HepG2 (cell line): Measurements from ENCODE around the gene RAD50. TPM values are rescaled to one million over a fixed set of nuclear protein-coding genes. Genes with fewer than 3 reads are reported as not detected.
A peak's percentile ranks its signal among the peaks of the same experiment; 100 is the strongest.

Experiments used
- ATAC-seq: fragments of 200-7000 bp; cut with Tn5 transposase; 3 replicates; pipeline ENCODE4 v1.9.1; 2020; ENCODE audit warnings: mild to moderate bottlenecking, moderate library complexity
- BruUV-seq: library from RNA; stranded (reverse); fragments of 400-500 nt; replicated peaks from 2 replicates; lab custom pipeline; 2021; lab: Mats Ljungman, UMichigan
- CTCF ChIA-PET: fragments of 300-600 bp; formaldehyde crosslinking; extraction: SDS; loops from one replicate; lab custom pipeline; 2021; ENCODE audit warnings: low total read pairs, inconsistent platforms, low intra/inter-chr PET ratio; lab: Yijun Ruan, JAX
- POLR2A ChIA-PET: fragments of 350-600 bp; sonication (Branson Sonifier 250); formaldehyde crosslinking; loops from one replicate; lab custom pipeline; 2020; ENCODE audit warnings: antibody characterized with exemption, inconsistent platforms; lab: Yijun Ruan, JAX
- DNase-seq: peaks from one replicate; pipeline ENCODE4 v3.0.0-alpha.2; 2015; ENCODE audit warnings: low spot score
- FAIRE-seq: peaks from 3 replicates; lab custom pipeline; 2011; peaks lifted over from hg19 to GRCh38; lab: Jason Lieb, UNC
- H2AFZ ChIP-seq: one replicate; pipeline ENCODE4 v1.6.1; 2011; ENCODE audit warnings: low read length, inconsistent platforms
- H3K27ac ChIP-seq: fragments of 300-600 bp; 3 replicates; pipeline ENCODE4 v1.8.0; 2011; ENCODE audit warnings: mixed run types, mild to moderate bottlenecking, mixed read lengths, low read length, inconsistent platforms; ENCODE audit not compliant: insufficient read depth; ENCODE audit errors: extremely low read length
- H3K27me3 ChIP-seq, 2 experiments: fragments of 200-600 bp in 1 of 2; 2 replicates in 1 of 2; 3 replicates in 1 of 2; pipeline versions ENCODE4 v1.6.0 to v1.8.0; 2011; ENCODE audit warnings: low read length in 2 of 2, mild to moderate bottlenecking in 2 of 2, moderate library complexity in 2 of 2, inconsistent platforms in 1 of 2; ENCODE audit not compliant: insufficient read depth in 2 of 2, control insufficient read depth in 1 of 2
- H3K36me3 ChIP-seq, 2 experiments: fragments of 200-600 bp in 1 of 2; replicated peaks in 1 of 2; 2 replicates in 1 of 2; 3 replicates in 1 of 2; pipeline versions ENCODE4 v1.5.1 to v1.8.0; 2011; ENCODE audit warnings: low read length in 2 of 2, inconsistent platforms in 1 of 2; ENCODE audit not compliant: insufficient read depth in 2 of 2, control insufficient read depth in 1 of 2
- H3K4me1 ChIP-seq: 2 replicates; pipeline ENCODE4 v1.5.1; 2012; ENCODE audit warnings: low read length, inconsistent platforms; ENCODE audit not compliant: insufficient read depth
- H3K4me2 ChIP-seq: 2 replicates; pipeline ENCODE4 v1.6.0; 2011; ENCODE audit warnings: low read depth, low read length, inconsistent platforms
- H3K4me3 ChIP-seq, 3 experiments: fragments of 200-600 bp in 1 of 3; sonication (generic), shearing (Covaris generic) in 1 of 3; replicated peaks in 1 of 3; 2 replicates each; pipeline ENCODE4 v1.5.1; 2011 to 2016; ENCODE audit warnings: low read length in 3 of 3, inconsistent platforms in 2 of 3, low read depth in 2 of 3, mild to moderate bottlenecking in 2 of 3, control low read depth in 1 of 3, mixed read lengths in 1 of 3; ENCODE audit not compliant: insufficient read depth in 1 of 3
- H3K79me2 ChIP-seq: one replicate; pipeline ENCODE4 v1.6.1; 2011; ENCODE audit warnings: low read length, inconsistent platforms; ENCODE audit not compliant: insufficient read depth
- H3K9ac ChIP-seq: 2 replicates; pipeline ENCODE4 v1.6.0; 2011; ENCODE audit warnings: mild to moderate bottlenecking, low read depth, low read length, inconsistent platforms; ENCODE audit not compliant: insufficient read depth
- H3K9me3 ChIP-seq: 2 replicates; pipeline ENCODE4 v1.5.1; 2012; ENCODE audit warnings: mild to moderate bottlenecking, low read length
- H4K20me1 ChIP-seq: 2 replicates; pipeline ENCODE4 v1.6.0; 2011; ENCODE audit warnings: inconsistent platforms, mild to moderate bottlenecking, low read length, moderate library complexity; ENCODE audit not compliant: insufficient read depth
- AKAP8 ChIP-seq: sonication (generic); formaldehyde crosslinking; IDR thresholded peaks from 2 replicates; pipeline ENCODE4 v1.5.1; 2020; ENCODE audit warnings: mild to moderate bottlenecking, missing genetic modification reagents
- EED ChIP-seq: sonication (generic); formaldehyde crosslinking; IDR thresholded peaks from 2 replicates; pipeline ENCODE4 v1.5.0; 2020; ENCODE audit warnings: mild to moderate bottlenecking, missing genetic modification reagents
- RAD21 ChIP-seq: fragments of 450-650 bp; formaldehyde crosslinking; IDR thresholded peaks from 2 replicates; pipeline ENCODE4 v1.5.0; 2020; ENCODE audit warnings: mild to moderate bottlenecking
- SALL1 ChIP-seq: sonication (generic); formaldehyde crosslinking; IDR thresholded peaks from 2 replicates; pipeline ENCODE4 v1.8.0; 2022; ENCODE audit warnings: mild to moderate bottlenecking, missing genetic modification reagents
- SAP130 ChIP-seq: IDR thresholded peaks from 2 replicates; pipeline ENCODE4 v1.6.1; 2016; ENCODE audit warnings: low read depth
- SPEN ChIP-seq: sonication (generic); formaldehyde crosslinking; IDR thresholded peaks from 2 replicates; pipeline ENCODE4 v1.5.1; 2020; ENCODE audit warnings: low read depth, mild to moderate bottlenecking, missing genetic modification reagents
- TBX2 ChIP-seq: sonication (generic); formaldehyde crosslinking; IDR thresholded peaks from 2 replicates; pipeline ENCODE4 v1.5.0; 2020; ENCODE audit warnings: missing genetic modification reagents, mild to moderate bottlenecking, borderline replicate concordance
- ZBTB42 ChIP-seq: sonication (generic); formaldehyde crosslinking; IDR thresholded peaks from 2 replicates; pipeline ENCODE4 v1.5.0; 2020; ENCODE audit warnings: mild to moderate bottlenecking, missing genetic modification reagents
- ZNF772 ChIP-seq: sonication (generic); formaldehyde crosslinking; IDR thresholded peaks from 2 replicates; pipeline ENCODE4 v1.5.0; 2020; ENCODE audit warnings: mild to moderate bottlenecking, missing genetic modification reagents
- WGBS: methylation state at CpG from one replicate; pipeline ENCODE4 v1.1.6; 2017; ENCODE audit warnings: low lambda C conversion rate; 5-methylcytosine and 5-hydroxymethylcytosine counted together
- in situ Hi-C: cut with HindIII; loops from 2 replicates; pipeline ENCODE4 v1.10.0; 2017; ENCODE audit warnings: low pct_unique_long_range_greater_than_20kb; ENCODE audit not compliant: extremely low pct_ligation_motif_present
- intact Hi-C: fragments of 100-400 bp; cut with micrococcal nuclease; formaldehyde crosslinking; loops from one replicate; pipeline ENCODE4 v1.10.0; 2022; ENCODE audit not compliant: unreplicated experiment
- polyA plus RNA-seq, 8 experiments: library from polyadenylated mRNA; depleted of rRNA in 3 of 8; stranded (reverse) in 7 of 8; unstranded in 1 of 8; fragments of >200 nt; fragmentation: Illumina TruSeq in 4 of 8; extraction: Trizol in 4 of 8; gene quantifications; 2 replicates each; pipeline versions ENCODE4 v1.2.1 to v1.2.3, GENCODE V29; 2011 to 2016; ENCODE audit warnings: low read depth in 4 of 8, missing spikeins in 1 of 8, mixed read lengths in 1 of 8; ENCODE audit not compliant: insufficient read depth in 1 of 8
- total RNA-seq, 5 experiments: library from RNA; depleted of rRNA; stranded (reverse); fragments of >200 nt; fragmentation: Illumina TruSeq; extraction: Trizol; gene quantifications; 2 replicates each; pipeline ENCODE4 v1.2.3, GENCODE V29; 2016; ENCODE audit warnings: low read depth in 1 of 5
- TF ChIP-seq, protein P1 (sequence below): sonication (generic); formaldehyde crosslinking; IDR thresholded peaks from 2 replicates; pipeline ENCODE4 v1.4.0; 2020; ENCODE audit warnings: missing genetic modification reagents
- TF ChIP-seq, protein P2 (sequence below): sonication (generic); formaldehyde crosslinking; IDR thresholded peaks from 2 replicates; pipeline ENCODE4 v1.4.0; 2020; ENCODE audit warnings: missing genetic modification reagents, borderline replicate concordance
- TF ChIP-seq, protein P3 (sequence below): sonication (generic); formaldehyde crosslinking; IDR thresholded peaks from 2 replicates; pipeline ENCODE4 v1.5.0; 2020; ENCODE audit warnings: mild to moderate bottlenecking, missing genetic modification reagents
- TF ChIP-seq, protein P4 (sequence below): sonication (generic); formaldehyde crosslinking; IDR thresholded peaks from 2 replicates; pipeline ENCODE4 v1.4.0; 2020; ENCODE audit warnings: low read depth, mild to moderate bottlenecking, missing genetic modification reagents

Gene RAD50
- total and polyA plus RNA-seq, 2 of the 13 experiments (the other 11 are each of a cell fraction or from before 2014, with no cell fraction given): 19.2 to 23.4 TPM

DNA sequence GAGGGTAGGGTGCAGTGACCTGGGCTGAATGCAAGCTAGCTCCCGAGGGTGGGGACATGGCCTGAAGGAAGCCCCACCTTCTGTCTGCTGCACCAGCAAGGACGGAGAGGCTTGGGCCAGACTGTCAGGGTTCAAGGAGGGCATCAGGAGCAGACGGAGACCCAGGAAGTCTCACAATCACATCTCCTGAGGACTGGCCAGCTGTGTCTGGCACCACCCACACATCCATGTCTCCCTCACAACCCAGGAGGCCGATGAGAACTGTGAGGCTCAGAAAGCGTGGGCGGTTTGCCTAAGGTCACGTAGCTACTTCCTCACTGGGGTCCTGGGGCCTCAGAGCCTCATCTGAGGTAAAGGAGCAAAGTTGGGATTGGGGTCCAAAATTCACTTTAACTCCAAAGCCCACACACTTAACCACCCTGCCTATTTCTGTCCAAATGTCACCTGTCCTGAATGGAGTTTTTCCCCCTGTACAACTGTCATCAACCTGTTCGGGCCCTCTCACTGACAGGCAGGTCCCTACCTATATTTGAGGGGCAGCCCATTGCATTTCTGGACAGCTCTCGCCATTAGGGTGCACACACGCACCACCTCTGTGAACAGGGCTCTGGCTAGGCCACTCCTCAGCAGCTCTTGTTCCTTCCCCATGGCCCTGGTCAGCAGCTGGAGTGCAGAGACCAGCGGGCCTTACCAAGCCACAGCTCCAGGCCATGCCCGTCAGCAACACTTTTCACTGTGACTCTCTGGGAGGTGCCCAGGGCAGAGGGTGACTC lies 104.6 kb downstream of the RAD50 start:
- no peak for FAIRE-seq
- Histone ChIP-seq H3K9me3 (no peaks in the 10 kb centered on the region), H3K27me3 (peaks cover 1 to 5% of the 10 kb centered on the region in 2 experiments; a peak in 2 of 5 replicates), H4K20me1 (no peaks in the 10 kb centered on the region), H3K79me2 (no peaks in the 10 kb centered on the region), H3K27ac (no peak overlapping the region), H3K9ac (peak overlapping the region; percentile 61; the same call in 1 of the 2 replicates), H3K36me3 (no peaks in the 10 kb centered on the region), H2AFZ (peak overlapping the region; percentile 80), H3K4me1 (peaks cover 79% of the 10 kb centered on the region), H3K4me3 (peak overlapping the region; percentile 15 to 69 (median 25); a peak in 4 of 6 replicates), H3K4me2 (peak overlapping the region; percentile 89)
- CTCF ChIA-PET: no interaction called here
- intact Hi-C loops (no loop called here), in situ Hi-C loops (loop anchor here (25.0 kb wide), 1 partner anchor 274 kb away; no protein-coding TSS in a partner anchor)
- no TSS peak for BruUV-seq
- ATAC-seq: peak; percentile 74
- WGBS: 7% methylated on average over 7 of the region's 12 CpGs
- no peak for DNase-seq
- POLR2A ChIA-PET: interaction anchor here (1.1 kb wide), 1 partner anchor 9 kb away, joined by 3 read pairs; no protein-coding TSS in a partner anchor
- TF ChIP-seq RAD21 (CRISPR knock-in tag) (peak; percentile 11; the same call in 1 of the 2 replicates), SAP130 (CRISPR knock-in tag) (no peak), AKAP8 (CRISPR knock-in tag) (no peak), SPEN (CRISPR knock-in tag) (0 out of 2 replicates have a peak, but pooled peaks have one; percentile 29), ZBTB42 (CRISPR knock-in tag) (no peak), TBX2 (CRISPR knock-in tag) (peak; percentile 36; the same call in 1 of the 2 replicates), EED (CRISPR knock-in tag) (0 out of 2 replicates have a peak, but pooled peaks have one; percentile 15), SALL1 (peak; percentile 5; the same call in 1 of the 2 replicates), ZNF772 (CRISPR knock-in tag) (peak; percentile 28; the same call in 1 of the 2 replicates)
- TF ChIP-seq, protein P1, sequence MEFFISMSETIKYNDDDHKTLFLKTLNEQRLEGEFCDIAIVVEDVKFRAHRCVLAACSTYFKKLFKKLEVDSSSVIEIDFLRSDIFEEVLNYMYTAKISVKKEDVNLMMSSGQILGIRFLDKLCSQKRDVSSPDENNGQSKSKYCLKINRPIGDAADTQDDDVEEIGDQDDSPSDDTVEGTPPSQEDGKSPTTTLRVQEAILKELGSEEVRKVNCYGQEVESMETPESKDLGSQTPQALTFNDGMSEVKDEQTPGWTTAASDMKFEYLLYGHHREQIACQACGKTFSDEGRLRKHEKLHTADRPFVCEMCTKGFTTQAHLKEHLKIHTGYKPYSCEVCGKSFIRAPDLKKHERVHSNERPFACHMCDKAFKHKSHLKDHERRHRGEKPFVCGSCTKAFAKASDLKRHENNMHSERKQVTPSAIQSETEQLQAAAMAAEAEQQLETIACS (CRISPR knock-in tag): no peak
- TF ChIP-seq, protein P2, sequence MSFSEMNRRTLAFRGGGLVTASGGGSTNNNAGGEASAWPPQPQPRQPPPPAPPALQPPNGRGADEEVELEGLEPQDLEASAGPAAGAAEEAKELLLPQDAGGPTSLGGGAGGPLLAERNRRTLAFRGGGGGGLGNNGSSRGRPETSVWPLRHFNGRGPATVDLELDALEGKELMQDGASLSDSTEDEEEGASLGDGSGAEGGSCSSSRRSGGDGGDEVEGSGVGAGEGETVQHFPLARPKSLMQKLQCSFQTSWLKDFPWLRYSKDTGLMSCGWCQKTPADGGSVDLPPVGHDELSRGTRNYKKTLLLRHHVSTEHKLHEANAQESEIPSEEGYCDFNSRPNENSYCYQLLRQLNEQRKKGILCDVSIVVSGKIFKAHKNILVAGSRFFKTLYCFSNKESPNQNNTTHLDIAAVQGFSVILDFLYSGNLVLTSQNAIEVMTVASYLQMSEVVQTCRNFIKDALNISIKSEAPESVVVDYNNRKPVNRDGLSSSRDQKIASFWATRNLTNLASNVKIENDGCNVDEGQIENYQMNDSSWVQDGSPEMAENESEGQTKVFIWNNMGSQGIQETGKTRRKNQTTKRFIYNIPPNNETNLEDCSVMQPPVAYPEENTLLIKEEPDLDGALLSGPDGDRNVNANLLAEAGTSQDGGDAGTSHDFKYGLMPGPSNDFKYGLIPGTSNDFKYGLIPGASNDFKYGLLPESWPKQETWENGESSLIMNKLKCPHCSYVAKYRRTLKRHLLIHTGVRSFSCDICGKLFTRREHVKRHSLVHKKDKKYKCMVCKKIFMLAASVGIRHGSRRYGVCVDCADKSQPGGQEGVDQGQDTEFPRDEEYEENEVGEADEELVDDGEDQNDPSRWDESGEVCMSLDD: no peak
- TF ChIP-seq, protein P3, sequence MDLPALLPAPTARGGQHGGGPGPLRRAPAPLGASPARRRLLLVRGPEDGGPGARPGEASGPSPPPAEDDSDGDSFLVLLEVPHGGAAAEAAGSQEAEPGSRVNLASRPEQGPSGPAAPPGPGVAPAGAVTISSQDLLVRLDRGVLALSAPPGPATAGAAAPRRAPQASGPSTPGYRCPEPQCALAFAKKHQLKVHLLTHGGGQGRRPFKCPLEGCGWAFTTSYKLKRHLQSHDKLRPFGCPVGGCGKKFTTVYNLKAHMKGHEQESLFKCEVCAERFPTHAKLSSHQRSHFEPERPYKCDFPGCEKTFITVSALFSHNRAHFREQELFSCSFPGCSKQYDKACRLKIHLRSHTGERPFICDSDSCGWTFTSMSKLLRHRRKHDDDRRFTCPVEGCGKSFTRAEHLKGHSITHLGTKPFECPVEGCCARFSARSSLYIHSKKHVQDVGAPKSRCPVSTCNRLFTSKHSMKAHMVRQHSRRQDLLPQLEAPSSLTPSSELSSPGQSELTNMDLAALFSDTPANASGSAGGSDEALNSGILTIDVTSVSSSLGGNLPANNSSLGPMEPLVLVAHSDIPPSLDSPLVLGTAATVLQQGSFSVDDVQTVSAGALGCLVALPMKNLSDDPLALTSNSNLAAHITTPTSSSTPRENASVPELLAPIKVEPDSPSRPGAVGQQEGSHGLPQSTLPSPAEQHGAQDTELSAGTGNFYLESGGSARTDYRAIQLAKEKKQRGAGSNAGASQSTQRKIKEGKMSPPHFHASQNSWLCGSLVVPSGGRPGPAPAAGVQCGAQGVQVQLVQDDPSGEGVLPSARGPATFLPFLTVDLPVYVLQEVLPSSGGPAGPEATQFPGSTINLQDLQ: no peak
- TF ChIP-seq, protein P4, sequence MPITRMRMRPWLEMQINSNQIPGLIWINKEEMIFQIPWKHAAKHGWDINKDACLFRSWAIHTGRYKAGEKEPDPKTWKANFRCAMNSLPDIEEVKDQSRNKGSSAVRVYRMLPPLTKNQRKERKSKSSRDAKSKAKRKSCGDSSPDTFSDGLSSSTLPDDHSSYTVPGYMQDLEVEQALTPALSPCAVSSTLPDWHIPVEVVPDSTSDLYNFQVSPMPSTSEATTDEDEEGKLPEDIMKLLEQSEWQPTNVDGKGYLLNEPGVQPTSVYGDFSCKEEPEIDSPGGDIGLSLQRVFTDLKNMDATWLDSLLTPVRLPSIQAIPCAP (CRISPR knock-in tag): no peak
